Measurements from ENCODE around the gene ST6GAL1.
"Not testable (repeated sequence)": the region's sequence is repeated elsewhere in the genome, so short reads cannot be mapped to it uniquely, and the experiment has no call there.

The ST6GAL1 gene

GRCh38 chr3:186930143-186930640, at the start of gene ST6GAL1:
Gene ST6GAL1 (plus strand): TSS chr3:186930526. CDS start chr3:187042704, 112,178 bp downstream.
- DNase-seq, result no peak

- DNase-seq, result no peak
These were observed 48.2 kb upstream of the ST6GAL1 start for GRCh38 chr3:186882150-186882524.

GRCh38 chr3:186882881-186883685, 47.2 kb upstream of the ST6GAL1 start:
- DNase-seq, result no peak

GRCh38 chr3:186883686-186884058, 46.7 kb upstream of the ST6GAL1 start:
- DNase-seq, result no peak

- not testable (repeated sequence) for DNase-seq
These were observed 45.5 kb upstream of the ST6GAL1 start for GRCh38 chr3:186884868-186885267.

GRCh38 chr3:186886202-186886981, 43.9 kb upstream of the ST6GAL1 start:
- DNase-seq, result no peak

GRCh38 chr3:186887507-186887938, 42.8 kb upstream of the ST6GAL1 start:
- DNase-seq, result not testable (repeated sequence)

- DNase-seq, result peak; percentile 31 to 48
These were observed 41.8 kb upstream of the ST6GAL1 start for GRCh38 chr3:186888569-186888968.

- not testable (repeated sequence) for DNase-seq
These were observed 40.6 kb upstream of the ST6GAL1 start for GRCh38 chr3:186889698-186890097.

GRCh38 chr3:186890911-186891310, 39.4 kb upstream of the ST6GAL1 start:
- DNase-seq, result no peak

- DNase-seq, result not testable (repeated sequence)
These were observed 37.3 kb upstream of the ST6GAL1 start for GRCh38 chr3:186893071-186893470.

- no peak for DNase-seq
These were observed 34.9 kb upstream of the ST6GAL1 start for GRCh38 chr3:186895406-186895805.

- no peak for DNase-seq
These were observed 34.3 kb upstream of the ST6GAL1 start for GRCh38 chr3:186896006-186896405.

GRCh38 chr3:186896875-186897274, 33.5 kb upstream of the ST6GAL1 start:
- DNase-seq, result no peak

- no peak for DNase-seq
These were observed 29.1 kb upstream of the ST6GAL1 start for GRCh38 chr3:186901135-186901734.

- no peak for DNase-seq
These were observed 28.2 kb upstream of the ST6GAL1 start for GRCh38 chr3:186902154-186902553.

GRCh38 chr3:186902713-186903112, 27.6 kb upstream of the ST6GAL1 start:
- no peak for DNase-seq

GRCh38 chr3:186903676-186904075, 26.6 kb upstream of the ST6GAL1 start:
- not testable (repeated sequence) for DNase-seq

GRCh38 chr3:186907075-186907474, 23.3 kb upstream of the ST6GAL1 start:
- not testable (repeated sequence) for DNase-seq

- DNase-seq, result no peak
These were observed 21.1 kb upstream of the ST6GAL1 start for GRCh38 chr3:186909078-186909853.

GRCh38 chr3:186915806-186916796, 14.2 kb upstream of the ST6GAL1 start:
- no peak for DNase-seq

All from NCI-H187 (cell line).